Measurements from ENCODE around the gene TUBA8. TPM values are rescaled to one million over a fixed set of nuclear protein-coding genes. Genes with fewer than 3 reads are reported as not detected.

The TUBA8 gene
- total RNA-seq, 1 donor from 2014 or later, result 1.8 TPM

- H3K9me3 Mint-ChIP-seq (ENCODE audit: unreplicated experiment), result no peaks in the 10 kb centered on the region
- no peak for DNase-seq (ENCODE audit: extremely low spot score, unreplicated experiment)
- H3K36me3 Mint-ChIP-seq (ENCODE audit: unreplicated experiment), result no peaks in the 10 kb centered on the region
- H3K27me3 Mint-ChIP-seq (ENCODE audit: unreplicated experiment), result no peaks in the 10 kb centered on the region
- H3K27ac Mint-ChIP-seq (ENCODE audit: unreplicated experiment), result no peak overlapping the region
- no peak overlapping the region for H3K4me3 Mint-ChIP-seq (ENCODE audit: unreplicated experiment)
- TF ChIP-seq, protein P1, sequence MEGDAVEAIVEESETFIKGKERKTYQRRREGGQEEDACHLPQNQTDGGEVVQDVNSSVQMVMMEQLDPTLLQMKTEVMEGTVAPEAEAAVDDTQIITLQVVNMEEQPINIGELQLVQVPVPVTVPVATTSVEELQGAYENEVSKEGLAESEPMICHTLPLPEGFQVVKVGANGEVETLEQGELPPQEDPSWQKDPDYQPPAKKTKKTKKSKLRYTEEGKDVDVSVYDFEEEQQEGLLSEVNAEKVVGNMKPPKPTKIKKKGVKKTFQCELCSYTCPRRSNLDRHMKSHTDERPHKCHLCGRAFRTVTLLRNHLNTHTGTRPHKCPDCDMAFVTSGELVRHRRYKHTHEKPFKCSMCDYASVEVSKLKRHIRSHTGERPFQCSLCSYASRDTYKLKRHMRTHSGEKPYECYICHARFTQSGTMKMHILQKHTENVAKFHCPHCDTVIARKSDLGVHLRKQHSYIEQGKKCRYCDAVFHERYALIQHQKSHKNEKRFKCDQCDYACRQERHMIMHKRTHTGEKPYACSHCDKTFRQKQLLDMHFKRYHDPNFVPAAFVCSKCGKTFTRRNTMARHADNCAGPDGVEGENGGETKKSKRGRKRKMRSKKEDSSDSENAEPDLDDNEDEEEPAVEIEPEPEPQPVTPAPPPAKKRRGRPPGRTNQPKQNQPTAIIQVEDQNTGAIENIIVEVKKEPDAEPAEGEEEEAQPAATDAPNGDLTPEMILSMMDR (IDR thresholded peaks at IDR 0.05), result no peak
- peaks cover 59% of the 10 kb centered on the region for H3K4me1 Mint-ChIP-seq (ENCODE audit: unreplicated experiment)
Observed at GRCh38 chr22:18065256-18065655, 45.4 kb upstream of the TUBA8 start.

- DNase-seq (ENCODE audit: extremely low spot score, unreplicated experiment), result no peak
Observed at GRCh38 chr22:18066181-18066859, 44.3 kb upstream of the TUBA8 start.

GRCh38 chr22:18067121-18067520, 43.5 kb upstream of the TUBA8 start:
- TF ChIP-seq, protein P1 (IDR thresholded peaks at IDR 0.05), result no peak
- no peak for DNase-seq (ENCODE audit: extremely low spot score, unreplicated experiment)
- H3K4me1 Mint-ChIP-seq (ENCODE audit: unreplicated experiment), result peaks cover 44% of the 10 kb centered on the region
- no peaks in the 10 kb centered on the region for H3K36me3 Mint-ChIP-seq (ENCODE audit: unreplicated experiment)
- H3K27me3 Mint-ChIP-seq (ENCODE audit: unreplicated experiment), result no peaks in the 10 kb centered on the region
- no peaks in the 10 kb centered on the region for H3K9me3 Mint-ChIP-seq (ENCODE audit: unreplicated experiment)
- no peak overlapping the region for H3K4me3 Mint-ChIP-seq (ENCODE audit: unreplicated experiment)
- H3K27ac Mint-ChIP-seq (ENCODE audit: unreplicated experiment), result no peak overlapping the region

More at GRCh38 chr22:18066181-18066859, 44.3 kb upstream of the TUBA8 start:
- Mint-ChIP-seq H3K4me1 (ENCODE audit: unreplicated experiment) (peaks cover 51% of the 10 kb centered on the region), H3K4me3 (ENCODE audit: unreplicated experiment) (peak overlapping the region; percentile 27), H3K36me3 (ENCODE audit: unreplicated experiment) (no peaks in the 10 kb centered on the region), H3K27me3 (ENCODE audit: unreplicated experiment) (no peaks in the 10 kb centered on the region), H3K9me3 (ENCODE audit: unreplicated experiment) (no peaks in the 10 kb centered on the region), H3K27ac (ENCODE audit: unreplicated experiment) (no peak overlapping the region)
- TF ChIP-seq, protein P1 (IDR thresholded peaks at IDR 0.05), result no peak

DNA sequence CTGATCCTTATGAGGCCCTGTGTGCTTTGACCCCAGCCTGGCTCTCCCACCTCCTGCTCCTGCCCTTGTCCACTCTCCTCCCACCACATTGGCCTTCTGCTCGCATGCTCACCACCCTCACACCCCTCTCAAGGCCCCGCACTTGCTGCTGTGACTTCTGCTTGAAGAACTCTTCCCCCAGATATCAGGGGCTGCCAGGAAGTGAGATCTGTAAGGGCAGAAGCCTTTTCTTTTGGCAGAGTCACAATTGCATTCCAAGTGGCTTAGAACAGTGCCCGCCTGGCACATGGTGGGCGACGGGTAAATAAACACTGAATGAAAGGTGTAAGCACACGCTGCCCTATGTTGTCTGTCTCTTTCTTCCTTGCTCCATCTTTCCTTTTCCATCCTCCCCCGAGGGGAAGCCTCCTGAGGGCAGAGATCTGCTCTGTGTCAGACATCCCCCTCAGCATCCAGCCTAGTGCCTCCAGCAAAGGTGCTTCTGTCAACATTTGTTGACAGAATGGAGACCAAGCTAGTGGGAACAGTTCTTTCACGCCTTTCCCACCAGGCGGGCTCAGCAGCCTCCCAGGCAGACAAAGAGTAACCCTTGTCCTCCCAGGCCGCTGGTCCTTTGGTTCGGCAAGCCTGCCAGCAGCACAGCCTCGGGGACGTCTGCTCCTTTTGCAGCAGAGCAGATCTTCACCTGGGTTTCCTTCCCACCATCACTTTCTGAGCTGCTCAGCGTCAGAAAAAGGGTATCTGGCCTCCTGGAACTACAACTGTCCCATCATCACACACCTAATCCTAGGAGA, 42.9 kb upstream of the TUBA8 start:
- no peaks in the 10 kb centered on the region for H3K9me3 Mint-ChIP-seq (ENCODE audit: unreplicated experiment)
- H3K4me1 Mint-ChIP-seq (ENCODE audit: unreplicated experiment), result peaks cover 38% of the 10 kb centered on the region
- TF ChIP-seq, protein P1 (IDR thresholded peaks at IDR 0.05), result no peak
- no peaks in the 10 kb centered on the region for H3K36me3 Mint-ChIP-seq (ENCODE audit: unreplicated experiment)
- no peaks in the 10 kb centered on the region for H3K27me3 Mint-ChIP-seq (ENCODE audit: unreplicated experiment)
- H3K4me3 Mint-ChIP-seq (ENCODE audit: unreplicated experiment), result no peak overlapping the region
- peak overlapping the region; percentile 73 for H3K27ac Mint-ChIP-seq (ENCODE audit: unreplicated experiment)
- DNase-seq (ENCODE audit: extremely low spot score, unreplicated experiment), result no peak

GRCh38 chr22:18068381-18068988, 42.1 kb upstream of the TUBA8 start:
- DNase-seq (ENCODE audit: extremely low spot score, unreplicated experiment), result no peak
- TF ChIP-seq, protein P1 (IDR thresholded peaks at IDR 0.05), result no peak
- no peaks in the 10 kb centered on the region for H3K36me3 Mint-ChIP-seq (ENCODE audit: unreplicated experiment)
- peak overlapping the region; percentile 73 for H3K27ac Mint-ChIP-seq (ENCODE audit: unreplicated experiment)
- no peak overlapping the region for H3K4me3 Mint-ChIP-seq (ENCODE audit: unreplicated experiment)
- H3K4me1 Mint-ChIP-seq (ENCODE audit: unreplicated experiment), result peaks cover 30% of the 10 kb centered on the region
- H3K27me3 Mint-ChIP-seq (ENCODE audit: unreplicated experiment), result no peaks in the 10 kb centered on the region
- H3K9me3 Mint-ChIP-seq (ENCODE audit: unreplicated experiment), result no peaks in the 10 kb centered on the region
